GOT3 (cell line): ENCODE data around the gene KRT23.
"Not testable (repeated sequence)": the region's sequence is repeated elsewhere in the genome, so short reads cannot be mapped to it uniquely, and the experiment has no call there.

Source experiments
- DNase-seq: peaks from one replicate; lab custom pipeline; 2025; ENCODE audit warnings: mixed read lengths; lab: John Stamatoyannopoulos, UW

Gene KRT23

GRCh38 chr17:40949418-40949817 is 12.0 kb upstream of the KRT23 start:
- DNase-seq, result no peak

GRCh38 chr17:40947929-40948328 is 10.5 kb upstream of the KRT23 start:
- DNase-seq, result no peak

- no peak for DNase-seq
These were observed 8.0 kb upstream of the KRT23 start for GRCh38 chr17:40945414-40945813.

GRCh38 chr17:40944531-40944930 is 7.1 kb upstream of the KRT23 start:
- no peak for DNase-seq

- no peak for DNase-seq
These were observed 5.1 kb upstream of the KRT23 start for GRCh38 chr17:40942553-40942952.

GRCh38 chr17:40940266-40940665 is 2.8 kb upstream of the KRT23 start:
- DNase-seq, result no peak

GRCh38 chr17:40938981-40939380 is 1.5 kb upstream of the KRT23 start:
- no peak for DNase-seq

- DNase-seq, result no peak
These were observed 470 bp downstream of the KRT23 start for GRCh38 chr17:40936976-40937375.

- DNase-seq, result no peak
These were observed 942 bp downstream of the KRT23 start for GRCh38 chr17:40936437-40936971.

- no peak for DNase-seq
These were observed 1.8 kb downstream of the KRT23 start for GRCh38 chr17:40935624-40936023.

GRCh38 chr17:40932608-40933007 is 4.8 kb downstream of the KRT23 start:
- DNase-seq, result no peak

- DNase-seq, result no peak
These were observed 6.1 kb downstream of the KRT23 start for GRCh38 chr17:40931311-40931710.

GRCh38 chr17:40926341-40926740 is 11.1 kb downstream of the KRT23 start:
- DNase-seq, result no peak

- DNase-seq, result no peak
These were observed 15.2 kb downstream of the KRT23 start for GRCh38 chr17:40922239-40922638.

- no peak for DNase-seq
These were observed 16.4 kb downstream of the KRT23 start for GRCh38 chr17:40921026-40921425.

GRCh38 chr17:40917116-40917515 is 20.3 kb downstream of the KRT23 start:
- DNase-seq, result not testable (repeated sequence)

- DNase-seq, result no peak
These were observed 21.1 kb downstream of the KRT23 start for GRCh38 chr17:40916366-40916765.

- no peak for DNase-seq
These were observed 21.7 kb downstream of the KRT23 start for GRCh38 chr17:40915721-40916256.

GRCh38 chr17:40915199-40915661 is 22.2 kb downstream of the KRT23 start:
- DNase-seq, result no peak

GRCh38 chr17:40914075-40914855 is 23.2 kb downstream of the KRT23 start:
- no peak for DNase-seq

- no peak for DNase-seq
These were observed 24.8 kb downstream of the KRT23 start for GRCh38 chr17:40912486-40913210.

GRCh38 chr17:40910441-40910841 is 27.0 kb downstream of the KRT23 start:
- DNase-seq, result no peak

- no peak for DNase-seq
These were observed 27.7 kb downstream of the KRT23 start for GRCh38 chr17:40909755-40910154.
